Glomerular visceral epithelial cell (primary cell): Measurements from ENCODE around the gene B3GNT3.
A peak's percentile ranks its signal among the peaks of the same experiment; 100 is the strongest.

Experiments
- DNase-seq: peaks from one replicate; pipeline ENCODE4 v3.0.0-alpha.2; 2016; ENCODE audit errors: extremely low spot score

Gene B3GNT3, protein sequence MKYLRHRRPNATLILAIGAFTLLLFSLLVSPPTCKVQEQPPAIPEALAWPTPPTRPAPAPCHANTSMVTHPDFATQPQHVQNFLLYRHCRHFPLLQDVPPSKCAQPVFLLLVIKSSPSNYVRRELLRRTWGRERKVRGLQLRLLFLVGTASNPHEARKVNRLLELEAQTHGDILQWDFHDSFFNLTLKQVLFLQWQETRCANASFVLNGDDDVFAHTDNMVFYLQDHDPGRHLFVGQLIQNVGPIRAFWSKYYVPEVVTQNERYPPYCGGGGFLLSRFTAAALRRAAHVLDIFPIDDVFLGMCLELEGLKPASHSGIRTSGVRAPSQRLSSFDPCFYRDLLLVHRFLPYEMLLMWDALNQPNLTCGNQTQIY

DNA sequence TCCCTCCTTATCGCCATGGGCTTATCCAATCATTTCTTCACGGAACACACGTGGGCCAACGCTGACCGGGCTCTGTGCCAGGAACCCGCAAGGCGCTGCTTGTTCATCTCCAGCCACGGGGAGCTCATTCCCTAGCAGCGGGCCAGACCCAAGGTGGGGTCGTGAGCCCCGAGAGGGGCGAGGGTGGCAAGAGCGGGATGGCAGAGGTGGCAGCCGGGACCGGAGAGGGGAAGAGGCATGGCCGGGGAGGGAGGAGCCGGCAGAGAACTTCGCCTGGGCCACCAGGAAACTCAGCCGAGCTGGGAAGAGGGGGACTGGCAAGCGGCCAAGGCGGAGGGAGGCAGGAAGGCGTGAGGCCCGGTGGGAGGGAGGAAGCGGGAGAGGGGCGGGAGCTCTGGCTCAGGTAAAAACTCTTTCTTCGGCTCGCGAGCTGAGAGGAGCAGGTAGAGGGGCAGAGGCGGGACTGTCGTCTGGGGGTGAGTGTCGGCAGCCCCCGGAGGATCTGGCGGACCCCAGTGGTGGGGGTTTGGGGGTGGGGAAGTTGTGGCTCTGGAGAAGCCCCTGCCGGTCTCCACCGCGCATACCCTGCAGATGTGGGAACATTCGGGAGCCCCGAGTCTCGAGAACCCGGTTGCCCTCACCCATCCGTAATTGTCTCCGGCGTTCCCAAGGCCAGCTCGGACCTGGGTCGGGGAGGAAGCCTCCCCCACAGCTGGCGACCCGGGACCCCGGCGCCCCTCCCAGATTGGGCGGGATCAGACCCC, at the start of gene B3GNT3:
Gene B3GNT3, plus strand, starts transcription at position 408 of the 764 bp plus-strand sequence. CDS start 12,670 bp downstream, outside the sequence.
- peak; percentile 62 for DNase-seq

DNA sequence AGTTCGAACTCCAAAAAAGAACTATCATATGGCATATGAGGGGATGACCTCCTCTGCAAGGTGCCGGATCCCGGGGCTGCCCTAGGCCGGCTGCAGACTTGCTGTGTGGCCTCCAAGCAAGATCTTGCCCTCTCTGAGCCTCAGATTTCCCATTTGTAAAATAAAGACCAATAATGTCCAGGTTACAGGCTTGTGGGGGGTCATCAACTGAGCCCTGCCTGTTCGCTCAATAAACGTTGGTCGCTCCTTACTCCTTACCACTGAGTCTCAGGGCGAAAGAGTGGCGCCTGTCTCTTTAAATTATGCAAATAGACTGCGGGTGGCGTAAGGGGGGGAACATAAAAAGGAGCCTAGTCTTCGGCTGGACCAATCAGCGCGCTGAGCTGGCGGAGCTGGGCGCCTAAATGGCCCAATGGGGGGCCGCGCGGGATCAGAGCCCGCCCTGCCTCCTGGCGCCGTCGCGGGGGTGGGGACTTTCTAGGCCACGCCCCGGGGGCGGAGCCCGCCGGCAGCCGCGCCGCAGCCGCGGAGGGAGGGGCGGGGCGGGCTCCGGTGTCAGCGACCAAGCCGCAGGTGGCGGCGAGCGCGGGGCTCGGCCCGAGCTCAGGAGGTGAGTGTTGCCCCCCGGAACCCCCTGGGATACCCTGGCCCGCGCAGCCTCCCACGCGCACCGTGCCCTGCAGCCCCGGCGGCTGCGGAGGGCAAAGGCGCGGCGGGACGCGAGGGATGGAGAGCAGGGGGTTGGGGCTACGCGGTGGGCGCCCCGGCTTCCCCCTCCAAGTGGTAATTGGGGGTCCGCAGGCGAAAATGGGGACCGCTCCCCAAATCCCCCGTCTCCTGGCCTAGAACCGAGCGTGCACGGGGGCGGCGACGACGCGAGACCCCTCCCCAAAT, 47.5 kb upstream of the B3GNT3 start:
- DNase-seq: peak; percentile 93

DNA sequence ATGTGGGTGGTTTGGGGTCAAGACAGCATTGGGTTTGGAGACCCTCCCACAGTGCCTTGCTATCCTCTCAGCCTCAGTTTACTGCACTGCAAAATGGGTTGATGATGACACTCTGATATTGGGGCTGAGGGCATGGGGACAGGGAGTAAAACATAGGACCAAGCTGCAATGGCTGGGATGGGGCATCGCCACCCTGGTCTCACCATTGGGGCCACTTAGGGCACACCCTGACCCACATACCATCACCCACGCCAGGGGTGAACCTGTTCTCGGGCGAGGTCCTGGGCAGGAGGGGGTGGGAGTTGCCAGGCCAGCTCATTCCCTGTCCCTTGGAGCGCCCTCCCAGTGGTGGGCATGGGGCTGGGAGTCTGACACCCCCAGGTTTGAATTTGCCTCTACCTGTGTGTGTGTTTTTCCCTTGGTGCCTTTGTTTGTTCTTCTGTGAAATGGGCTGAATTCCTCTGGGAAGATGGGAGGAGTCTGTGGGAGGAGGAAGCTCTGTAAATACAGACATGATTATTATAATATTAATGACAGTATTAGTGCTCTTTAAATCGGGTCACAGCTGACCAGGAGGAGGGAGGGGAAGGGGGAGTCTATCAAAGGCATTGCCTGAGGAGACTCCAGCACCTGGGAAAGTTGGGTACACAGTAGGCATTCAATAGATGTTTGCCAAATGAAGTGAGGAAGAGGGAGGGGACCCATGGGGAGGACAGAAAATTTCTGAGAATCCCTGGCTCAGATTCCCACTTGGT, 45.9 kb upstream of the B3GNT3 start:
- DNase-seq: no peak

DNA sequence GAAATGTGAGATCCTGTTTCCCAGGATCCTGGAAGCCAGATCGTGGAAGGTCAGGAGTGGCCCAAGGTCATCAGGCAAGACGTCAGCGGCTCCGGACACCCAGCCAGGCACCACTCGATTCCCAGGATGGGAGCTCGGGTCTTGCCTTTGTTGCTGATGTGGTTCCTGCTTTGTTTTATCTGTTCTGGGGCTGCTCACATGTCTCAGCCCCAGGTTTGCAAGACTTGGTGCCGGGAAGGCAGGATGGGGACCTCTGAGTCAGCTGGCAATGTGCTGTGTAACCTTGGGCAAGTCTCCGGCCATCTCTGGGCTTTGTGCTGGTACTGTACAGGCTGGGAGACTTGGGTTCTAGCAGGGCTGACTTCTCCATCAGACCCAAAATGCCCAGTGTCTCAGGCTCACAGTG, 45.0 kb upstream of the B3GNT3 start:
- no peak for DNase-seq

DNA sequence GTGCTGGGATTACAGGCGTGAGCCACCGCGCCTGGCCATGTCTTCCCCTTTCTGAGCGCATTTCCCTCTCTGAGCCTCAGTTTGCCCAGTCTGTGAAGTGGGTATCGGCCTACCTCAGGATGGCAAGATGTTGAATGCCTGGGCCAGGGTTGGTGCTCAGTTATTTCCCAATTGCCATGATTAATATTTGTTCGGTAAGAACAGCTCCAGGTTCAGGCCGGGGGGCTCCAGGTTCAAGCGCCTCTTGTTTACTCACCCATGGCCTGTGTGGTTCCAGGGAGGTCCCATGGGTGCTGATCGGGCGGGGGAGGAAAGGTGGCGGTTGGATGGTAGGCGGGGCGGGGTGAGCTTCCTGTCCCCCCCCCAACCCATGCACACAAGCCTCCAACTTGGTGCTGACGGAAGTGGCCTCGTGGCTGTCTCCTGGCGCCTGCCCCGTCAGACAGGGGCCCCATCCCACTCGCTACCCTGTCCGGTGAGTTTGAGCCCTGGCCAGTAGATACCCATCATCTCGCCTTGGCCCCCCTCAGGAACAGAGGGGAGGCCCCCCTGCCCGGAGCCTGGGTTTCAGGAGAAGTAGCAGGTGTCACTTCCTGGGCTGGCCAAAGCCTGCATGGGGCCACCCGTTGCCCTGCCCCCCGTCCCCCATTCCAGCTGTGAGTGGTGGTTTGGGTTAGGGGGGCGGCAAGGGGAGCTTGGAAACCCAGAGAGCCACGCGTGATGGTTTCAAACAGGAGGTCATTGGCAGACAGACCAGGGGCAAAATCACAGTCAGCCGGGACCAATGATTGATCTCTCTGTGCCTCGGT, 43.6 kb upstream of the B3GNT3 start, which contains the start of gene FCHO1:
Gene FCHO1, plus strand, starts transcription at position 375 of the 809 bp plus-strand sequence. CDS start 3,688 bp downstream, outside the sequence.
- no peak for DNase-seq

DNA sequence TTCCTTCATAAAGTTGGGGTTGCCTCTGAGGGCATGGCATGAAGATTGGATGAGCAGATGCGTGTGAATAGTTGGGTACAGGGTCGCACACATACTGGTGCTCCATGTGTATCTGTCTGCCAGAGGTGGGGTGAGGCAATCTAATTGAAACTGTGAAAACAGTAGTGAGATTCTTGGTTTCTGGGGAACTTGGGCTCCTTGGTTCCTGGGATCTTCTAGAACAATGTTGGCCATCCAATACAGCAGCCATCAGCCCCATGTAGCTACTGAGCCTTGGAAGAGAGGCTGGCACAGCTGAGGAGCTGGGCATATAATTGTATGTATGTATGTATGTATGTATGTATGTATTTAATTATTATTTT, 43.0 kb upstream of the B3GNT3 start:
- DNase-seq: no peak

DNA sequence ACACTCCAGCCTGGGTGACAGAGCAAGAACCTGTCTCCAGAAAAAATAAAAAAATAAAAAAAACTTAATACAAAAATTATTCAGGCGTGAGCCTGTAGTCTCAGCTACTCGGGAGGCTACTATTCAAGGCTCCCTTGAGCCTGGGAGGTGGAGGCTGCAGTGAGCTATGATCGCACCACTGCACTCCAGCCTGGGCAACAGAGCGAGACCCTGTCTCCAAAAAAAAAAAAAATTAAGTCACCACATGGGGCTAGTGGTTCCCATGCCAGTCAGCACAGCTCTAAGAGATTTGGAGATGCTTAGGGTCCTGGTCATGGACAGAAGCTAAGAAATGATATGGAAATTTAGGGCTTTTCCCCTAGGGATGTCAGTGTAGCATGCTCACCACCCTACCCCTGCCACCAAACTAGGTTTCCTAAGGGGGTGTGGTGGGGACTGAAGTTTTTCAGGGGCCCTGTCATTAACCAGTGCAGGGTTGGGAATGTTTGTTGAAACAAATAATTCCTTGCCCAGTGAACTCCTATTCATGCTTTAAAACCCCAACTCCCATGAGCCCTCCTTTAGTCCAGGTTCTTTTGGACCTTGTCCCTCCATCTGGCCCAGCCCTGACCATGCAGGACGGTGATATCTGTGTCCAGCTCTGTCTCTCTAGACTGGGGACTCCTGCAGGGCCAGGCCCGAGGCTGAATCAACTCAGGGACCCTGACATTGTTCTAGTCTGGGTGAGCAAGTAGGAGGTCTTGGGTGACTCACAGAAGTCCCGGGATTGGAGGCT, 41.9 kb upstream of the B3GNT3 start:
- no peak for DNase-seq

DNA sequence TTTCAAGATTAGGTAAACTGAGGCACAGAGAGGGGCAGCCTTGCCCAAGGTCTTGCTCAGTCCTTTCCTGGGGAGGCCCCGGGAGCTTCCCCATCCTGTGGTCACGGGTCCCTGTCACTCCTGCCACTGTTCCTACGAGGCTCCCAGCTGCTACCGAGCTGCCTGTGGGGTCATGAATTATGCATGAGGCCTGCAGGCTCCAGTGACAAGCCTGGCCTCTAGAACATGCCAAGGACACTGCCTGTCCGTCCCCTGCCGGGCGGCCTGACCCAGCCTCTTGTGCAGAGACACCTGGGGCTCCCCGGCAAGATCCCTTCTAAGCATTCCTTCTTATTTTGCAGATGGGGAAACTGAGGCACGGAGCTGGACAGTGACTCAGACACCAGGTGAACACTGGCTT, 41.0 kb upstream of the B3GNT3 start:
- DNase-seq: no peak

DNA sequence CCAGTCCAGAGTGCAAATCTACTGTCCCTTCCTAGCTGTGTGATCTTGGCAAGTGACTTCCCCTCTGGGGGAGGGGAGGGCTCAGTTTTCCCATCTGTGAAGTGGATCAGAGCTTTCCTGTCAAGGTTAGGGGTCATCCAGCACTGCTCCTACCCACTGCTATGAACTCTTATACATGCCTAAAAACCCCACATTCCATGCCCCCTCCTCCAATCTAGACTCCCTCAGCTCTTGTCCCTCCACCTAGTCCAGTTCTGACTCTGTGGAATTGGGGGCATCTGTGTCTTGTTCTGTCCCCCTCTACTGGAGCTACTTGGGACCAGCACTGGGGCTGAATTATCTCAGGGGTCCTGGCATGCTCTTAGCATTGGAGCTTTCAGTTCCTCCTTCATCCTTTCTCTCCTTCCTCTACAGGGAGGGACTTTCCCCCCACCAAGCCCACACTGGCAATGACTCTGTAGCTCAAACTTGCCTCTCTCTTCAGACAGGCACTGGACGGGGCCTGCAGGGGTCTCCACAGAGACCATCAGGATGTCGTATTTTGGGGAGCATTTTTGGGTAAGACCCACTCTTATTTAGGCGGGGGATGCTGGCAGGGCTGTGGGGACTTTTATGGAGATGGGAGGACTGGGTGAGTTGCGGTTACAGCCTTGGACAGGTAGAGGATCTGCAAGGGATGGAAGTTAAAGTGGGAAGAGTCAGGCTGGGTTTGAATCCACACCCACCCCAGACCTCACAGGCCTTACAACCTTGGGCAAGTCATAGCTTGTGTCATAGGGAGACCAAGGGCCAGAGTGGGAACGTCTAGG, 40.1 kb upstream of the B3GNT3 start:
- DNase-seq: no peak

DNA sequence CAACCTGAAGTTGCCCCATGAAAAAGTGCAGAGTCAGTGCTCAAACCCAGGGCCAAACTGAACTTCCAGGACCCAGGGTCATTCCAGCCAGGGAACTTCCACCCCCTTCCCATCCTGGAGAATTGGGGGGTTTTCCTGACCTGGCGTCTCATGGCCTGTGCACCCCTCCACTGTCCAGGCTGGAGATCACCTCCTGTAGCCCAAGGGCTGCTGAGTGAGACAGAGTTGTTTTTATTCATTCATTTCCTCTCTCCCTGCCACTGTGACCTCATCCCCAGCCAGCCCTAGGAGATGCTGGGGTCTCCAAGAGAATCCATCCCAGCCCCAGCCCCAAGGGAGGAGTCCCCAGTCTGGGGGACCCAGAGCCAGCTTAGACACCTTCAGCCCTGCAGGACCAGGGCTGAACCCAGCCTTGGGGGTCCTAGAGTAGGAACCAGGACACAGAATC, 39.5 kb upstream of the B3GNT3 start:
- no peak for DNase-seq

DNA sequence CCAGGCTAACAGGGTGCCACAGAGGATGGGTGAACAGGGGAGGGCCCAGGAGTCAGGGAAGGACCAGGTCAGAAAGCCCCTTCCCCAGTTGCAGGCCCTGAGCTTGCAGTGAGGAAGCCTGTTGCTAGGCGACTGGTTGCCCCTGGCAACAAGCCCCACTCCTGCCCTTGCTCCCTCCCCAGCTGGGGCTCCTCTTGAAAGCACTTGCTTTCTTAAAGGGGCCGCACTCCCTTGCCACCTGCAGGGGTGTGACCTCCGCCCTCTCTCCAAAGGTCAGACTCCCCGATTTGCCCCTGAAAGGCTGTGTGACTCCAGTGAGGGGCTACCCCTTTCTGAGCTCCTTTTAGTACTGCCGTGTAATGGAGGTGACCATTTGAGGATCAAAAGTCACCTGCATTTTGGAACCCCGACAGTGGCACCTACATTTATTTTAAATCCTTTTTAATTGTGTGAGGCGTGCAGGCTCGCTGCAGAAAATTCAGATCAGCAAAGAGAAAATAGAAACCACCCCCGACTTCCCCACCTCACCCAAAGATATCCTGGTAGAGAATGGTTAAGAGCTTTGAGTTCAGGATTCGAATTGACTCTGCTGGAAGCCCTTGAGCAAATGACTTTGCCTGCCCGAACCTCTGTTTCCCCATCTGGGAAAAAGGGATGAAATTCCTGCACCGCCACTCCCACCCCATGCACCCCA, 38.8 kb upstream of the B3GNT3 start:
- DNase-seq: peak; percentile 41

DNA sequence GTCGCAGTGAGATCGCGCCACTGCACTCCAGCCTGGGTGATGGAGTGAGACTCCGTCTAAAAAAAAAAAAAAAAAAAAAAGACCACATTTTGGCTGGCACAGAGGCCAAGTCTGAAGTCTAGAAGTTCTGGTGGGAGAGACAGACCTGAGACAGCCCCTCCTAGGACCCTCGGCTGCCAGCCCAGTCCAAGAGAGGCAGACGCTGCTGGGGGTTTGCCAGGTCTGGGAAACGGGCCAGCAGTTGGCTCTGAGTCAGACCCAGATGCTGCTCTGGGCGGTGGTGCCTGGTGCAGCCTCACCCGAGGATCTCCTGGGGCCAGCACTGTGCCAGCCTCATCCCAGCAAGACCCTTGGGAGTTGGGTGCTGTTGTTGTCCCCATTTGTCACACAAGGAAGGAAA, 37.8 kb upstream of the B3GNT3 start:
- DNase-seq: peak; percentile 73

DNA sequence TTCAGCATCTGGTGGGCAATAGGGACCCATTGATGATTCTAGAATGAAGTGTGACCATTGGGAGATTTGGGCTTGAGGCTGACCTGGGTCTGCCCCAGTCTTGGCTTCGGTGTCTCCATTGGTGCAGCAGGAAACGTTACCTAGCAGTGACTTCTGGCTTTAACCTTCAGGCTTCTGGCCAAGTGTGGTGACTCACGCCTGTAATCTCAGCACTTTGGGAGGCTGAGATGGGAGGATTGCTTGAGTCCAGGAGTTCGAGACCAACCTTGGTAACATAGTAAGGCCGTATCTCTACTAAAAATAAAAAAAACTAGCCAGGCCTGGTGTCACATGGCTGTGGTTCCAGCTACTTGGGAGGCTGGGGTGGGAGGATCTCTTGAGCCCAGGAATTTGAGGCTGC, 36.4 kb upstream of the B3GNT3 start:
- no peak for DNase-seq

DNA sequence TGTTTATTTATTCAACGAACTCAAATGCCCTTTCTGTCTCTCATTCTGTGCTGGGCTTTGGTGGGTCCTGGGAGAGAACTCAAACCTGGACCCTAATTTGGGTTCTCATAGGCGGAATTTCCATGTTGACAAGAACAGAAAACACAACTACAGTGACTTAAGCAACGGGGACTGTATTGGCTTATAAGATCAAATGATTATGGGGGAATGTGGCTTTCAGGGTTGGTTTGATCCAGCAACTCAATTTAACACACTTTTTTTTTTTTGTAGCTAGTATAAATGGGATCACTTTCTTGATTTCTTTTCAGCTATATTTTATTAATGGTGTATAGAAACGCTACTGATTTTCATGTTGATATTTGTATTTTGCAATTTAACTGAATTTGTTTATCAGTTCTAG, 33.8 kb upstream of the B3GNT3 start:
- DNase-seq: no peak

DNA sequence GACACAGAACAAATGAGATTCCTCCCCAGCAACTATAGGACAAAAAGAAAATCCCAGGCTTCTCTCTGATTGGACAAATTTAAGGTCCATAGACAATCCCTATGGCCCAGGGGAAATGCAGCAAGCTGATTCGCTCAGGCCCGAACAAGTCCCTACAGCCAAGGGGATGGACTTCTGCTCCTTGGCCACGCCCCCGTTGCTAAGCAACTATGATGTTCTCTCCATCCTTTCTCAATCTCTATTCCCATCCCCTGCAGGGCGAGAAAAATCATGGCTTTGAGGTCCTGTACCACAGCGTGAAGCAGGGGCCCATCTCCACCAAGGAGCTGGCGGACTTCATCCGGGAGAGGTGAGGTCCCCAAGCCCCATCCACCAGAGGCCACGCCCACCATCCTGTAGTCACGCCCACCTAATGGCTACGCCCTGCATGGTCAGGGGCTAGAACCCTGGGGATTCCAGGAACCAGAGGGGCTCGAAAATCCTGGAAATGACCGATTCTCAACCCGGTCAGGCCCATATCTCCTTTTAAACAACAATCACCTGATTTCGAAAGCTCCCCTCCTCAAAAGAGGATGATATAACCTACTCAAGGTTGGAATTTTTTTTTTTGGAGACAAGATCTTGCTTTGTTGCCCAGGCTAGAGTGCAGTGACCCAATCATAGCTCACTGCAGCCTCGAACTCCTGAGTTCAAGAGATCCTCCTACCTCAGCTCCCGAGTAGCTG, 32.3 kb upstream of the B3GNT3 start:
- peak; percentile 39 for DNase-seq

DNA sequence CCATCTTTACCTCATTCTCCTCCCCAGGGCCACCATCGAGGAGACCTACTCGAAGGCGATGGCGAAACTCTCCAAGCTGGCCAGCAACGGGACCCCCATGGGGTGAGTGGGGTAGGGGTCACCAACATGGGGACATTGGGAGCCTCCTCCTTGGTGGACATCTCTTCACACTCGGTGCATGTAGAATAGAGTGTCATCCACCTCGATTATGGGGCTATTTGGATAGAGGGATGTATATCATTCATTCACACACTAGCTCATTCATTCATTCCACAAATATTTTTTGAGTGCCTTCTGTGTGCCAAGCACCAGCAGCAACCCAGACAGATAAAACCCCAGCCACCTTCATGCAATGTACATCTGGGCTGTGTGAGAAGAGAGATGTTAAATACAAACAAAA, 30.6 kb upstream of the B3GNT3 start:
- DNase-seq: no peak

DNA sequence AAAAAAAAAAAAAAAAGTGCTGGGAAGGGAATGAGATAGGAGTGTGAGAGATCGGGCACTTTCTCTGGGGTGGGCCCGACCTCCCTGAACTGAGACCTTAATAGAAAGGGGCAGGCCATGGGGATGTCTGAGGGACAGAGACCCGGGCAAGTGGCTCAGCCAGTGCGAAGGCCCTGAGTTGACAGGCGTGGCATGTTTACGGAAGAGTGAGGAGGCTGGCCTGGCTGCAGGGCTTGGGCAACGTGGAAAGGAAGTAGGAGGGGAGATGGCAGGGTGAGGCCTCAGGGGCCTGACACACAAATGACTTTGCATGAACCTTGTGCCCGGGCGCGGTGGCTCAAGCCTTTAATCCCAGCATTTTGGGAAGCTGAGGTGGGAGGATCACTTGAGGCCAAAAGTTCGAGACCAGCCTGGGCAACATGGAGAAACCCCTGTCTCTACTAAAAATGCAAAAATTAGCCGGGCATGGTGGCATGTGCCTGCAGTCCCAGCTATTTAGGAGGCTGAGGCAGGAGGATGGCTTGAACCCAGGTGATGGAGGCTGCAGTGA, 29.8 kb upstream of the B3GNT3 start:
- DNase-seq: no peak
